GF-D8 (cell line): Measurements from ENCODE around the gene MEIS2.

Experiments
- DNase-seq: peaks from one replicate; lab custom pipeline; 2025; lab: John Stamatoyannopoulos, UW

The MEIS2 gene

DNA sequence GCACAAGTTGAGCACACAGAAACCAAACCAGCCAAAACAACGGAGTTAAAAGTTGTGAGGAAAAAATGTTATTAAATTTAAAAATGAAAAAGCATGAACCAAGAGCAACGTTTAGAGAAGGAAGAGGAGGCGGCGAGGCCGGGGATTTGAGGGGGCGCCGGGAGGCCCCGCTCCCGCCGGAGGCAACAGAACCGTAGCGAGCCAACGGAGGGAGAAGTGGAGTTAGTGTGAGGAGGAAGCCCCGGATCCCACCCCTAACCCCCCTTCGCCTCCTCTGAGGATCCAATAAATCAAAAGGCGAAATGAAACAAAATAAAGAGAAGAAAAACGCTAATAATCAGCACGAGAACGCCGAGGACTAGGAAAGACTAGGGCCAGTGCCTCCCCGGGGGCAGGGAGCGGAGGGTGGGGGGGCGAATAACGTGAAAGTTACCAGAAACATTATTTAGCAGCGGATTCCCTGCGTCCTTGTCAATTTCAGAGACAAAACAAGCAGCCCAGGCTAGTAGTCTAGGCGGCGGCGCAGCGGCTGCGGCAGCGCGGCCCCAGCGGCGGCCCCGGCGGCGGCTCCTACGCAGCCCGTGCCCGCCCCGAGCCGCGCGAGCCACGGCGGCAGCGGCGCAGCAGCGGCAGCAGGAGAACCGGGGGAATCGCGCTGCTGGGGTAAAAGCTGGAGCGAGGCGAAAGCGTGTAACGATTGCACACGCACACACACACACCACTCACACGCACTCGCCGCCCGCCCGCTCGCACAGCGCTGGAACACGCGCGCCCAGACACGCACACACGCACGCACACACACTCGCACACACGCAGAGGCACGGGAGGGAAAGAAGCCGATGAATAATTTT lies 1.7 kb downstream of the MEIS2 start:
- DNase-seq: no peak

DNA sequence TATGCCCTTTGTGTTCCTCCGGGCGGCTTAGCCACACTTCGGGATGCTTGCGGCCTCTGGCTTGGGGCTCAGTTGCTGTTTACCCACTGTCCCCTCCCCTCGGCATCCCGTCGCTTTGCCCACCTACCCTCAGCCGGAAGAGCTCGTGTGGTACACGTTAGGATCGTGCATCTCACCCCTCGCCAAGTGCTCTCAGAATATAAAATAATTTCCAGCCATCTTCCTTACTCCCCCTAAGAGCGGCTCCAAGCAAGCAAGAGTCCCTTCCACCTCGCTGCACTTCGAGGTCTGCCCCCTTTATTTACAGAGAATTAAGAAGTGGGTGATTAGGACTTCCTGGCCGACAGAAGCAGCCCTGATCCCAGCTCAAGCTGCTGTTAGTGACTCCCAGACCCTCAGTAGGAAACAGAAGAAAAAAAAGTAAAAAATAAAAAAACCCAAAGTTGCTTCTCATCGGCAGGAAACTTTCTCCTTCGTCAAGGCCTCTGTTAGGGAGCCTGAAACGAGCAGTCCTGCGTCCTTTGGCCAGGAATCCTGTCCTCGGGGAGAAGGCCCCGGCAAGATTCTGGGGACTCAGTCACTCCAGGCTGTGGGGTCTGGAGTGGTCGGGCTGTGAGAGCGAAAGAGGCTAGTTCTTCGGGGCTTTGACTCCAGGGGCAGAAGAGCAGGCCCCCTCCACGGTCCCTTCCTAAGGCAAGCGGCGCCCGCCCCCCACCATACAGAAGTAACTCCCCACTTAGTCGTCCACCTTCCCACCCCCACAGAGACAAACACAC lies 3.0 kb downstream of the MEIS2 start:
- DNase-seq: no peak

DNA sequence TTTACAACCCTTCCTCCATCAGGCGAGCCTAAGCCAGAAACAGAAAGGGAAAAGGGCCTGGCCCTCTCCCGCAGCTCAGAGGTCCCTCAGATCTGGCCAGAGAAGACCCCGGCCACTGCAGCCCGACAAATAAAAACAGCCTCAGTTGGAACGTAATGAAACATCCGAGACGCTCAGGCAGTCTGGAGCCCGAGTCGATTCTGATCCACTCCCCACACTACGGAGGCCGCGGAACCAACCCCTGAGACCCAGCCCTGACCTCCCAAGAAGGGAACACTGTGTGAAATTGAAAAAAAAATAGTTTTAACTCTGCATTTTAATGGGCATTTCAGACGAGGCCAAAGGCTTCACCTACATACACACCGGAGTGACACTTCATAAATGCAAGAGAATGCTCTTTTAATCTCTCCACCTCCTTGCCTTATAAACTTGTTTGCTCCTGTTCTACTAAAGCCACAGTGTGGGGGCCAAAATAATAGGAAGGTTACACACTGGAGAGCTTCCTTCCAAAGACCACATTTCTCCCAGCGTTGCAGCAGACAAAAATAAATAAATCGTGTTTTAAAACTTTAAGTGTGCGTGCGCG lies 3.7 kb downstream of the MEIS2 start:
- no peak for DNase-seq

DNA sequence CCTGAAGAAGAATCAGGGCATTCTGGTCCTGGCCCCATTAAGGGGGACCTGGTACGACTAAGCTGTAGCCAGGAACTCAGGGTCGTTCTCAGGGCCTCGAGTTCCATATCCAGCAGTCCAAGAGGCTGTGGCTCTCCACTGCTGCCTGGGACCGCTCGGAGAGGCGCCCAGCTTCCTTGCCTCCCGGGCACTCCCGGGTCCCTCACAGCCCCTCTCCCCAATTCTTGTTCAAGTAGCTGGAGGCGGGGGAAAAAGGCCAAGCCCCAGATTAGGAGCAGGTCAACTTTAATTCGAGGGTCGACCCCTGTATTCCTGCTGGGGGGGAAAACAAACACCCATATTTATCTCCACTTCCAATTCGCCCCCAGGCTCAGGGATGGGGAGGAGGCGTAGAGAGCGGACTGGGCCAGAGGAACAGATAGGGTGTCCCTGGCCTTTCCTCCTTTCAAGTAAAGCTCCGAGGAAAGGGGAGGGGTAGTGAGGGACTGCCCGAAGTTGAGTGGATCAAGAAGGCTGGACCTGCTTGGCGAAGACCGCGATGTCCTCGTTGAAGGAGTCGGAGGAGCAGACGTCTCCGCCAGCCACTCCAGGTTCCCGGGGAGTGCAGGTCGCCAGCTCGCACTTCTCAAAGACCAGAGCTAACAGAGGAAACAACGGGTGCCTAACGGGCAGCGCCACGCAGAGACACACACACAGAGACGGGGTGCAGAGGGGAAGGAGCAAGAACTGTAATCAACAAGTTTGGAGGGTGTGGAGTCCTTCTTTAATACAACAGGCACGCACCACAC lies 4.4 kb downstream of the MEIS2 start:
- DNase-seq: no peak

DNA sequence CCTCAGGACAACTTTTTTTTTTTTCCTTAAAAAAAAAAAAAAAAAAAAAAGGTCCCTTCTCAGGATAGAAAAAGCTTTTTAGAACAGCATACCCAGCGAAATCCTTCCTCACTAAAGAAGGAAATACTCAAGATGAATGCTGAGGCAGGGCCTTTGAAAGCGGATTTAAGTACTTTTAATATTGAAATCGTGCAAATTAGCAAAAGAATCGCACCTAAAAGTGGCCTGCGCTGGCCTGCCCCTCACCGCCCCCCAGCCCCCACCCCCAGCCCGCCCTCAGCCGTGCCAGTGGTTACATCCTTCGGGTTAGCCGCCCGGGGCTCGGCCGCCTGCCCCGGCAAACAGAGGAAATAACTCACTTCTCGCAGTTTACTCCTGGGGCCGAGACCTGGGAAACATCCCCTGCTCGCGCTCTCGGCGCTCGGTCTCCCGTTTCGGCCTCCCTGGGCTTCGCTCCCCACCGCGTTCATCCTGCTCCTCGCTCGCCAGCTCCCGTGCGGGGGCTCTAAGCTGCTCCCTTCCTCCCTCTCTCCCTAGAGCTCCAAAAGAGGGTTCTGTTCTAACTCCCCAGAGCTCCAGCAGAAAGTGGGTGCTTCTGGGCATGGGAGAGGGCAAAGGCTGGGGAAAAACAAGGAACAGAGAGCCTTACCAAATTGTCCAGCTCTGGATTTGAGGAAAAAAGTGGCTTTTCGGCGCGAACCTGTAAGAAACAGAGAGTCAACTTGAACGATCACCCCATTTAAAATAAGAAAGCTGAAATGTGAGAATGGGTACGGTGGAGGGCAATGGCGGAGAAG lies 5.2 kb downstream of the MEIS2 start:
- DNase-seq: no peak

- DNase-seq: no peak
These were observed 5.9 kb downstream of the MEIS2 start for GRCh38 chr15:37094333-37094914.

GRCh38 chr15:37093480-37094332 lies 6.6 kb downstream of the MEIS2 start:
- no peak for DNase-seq

DNA sequence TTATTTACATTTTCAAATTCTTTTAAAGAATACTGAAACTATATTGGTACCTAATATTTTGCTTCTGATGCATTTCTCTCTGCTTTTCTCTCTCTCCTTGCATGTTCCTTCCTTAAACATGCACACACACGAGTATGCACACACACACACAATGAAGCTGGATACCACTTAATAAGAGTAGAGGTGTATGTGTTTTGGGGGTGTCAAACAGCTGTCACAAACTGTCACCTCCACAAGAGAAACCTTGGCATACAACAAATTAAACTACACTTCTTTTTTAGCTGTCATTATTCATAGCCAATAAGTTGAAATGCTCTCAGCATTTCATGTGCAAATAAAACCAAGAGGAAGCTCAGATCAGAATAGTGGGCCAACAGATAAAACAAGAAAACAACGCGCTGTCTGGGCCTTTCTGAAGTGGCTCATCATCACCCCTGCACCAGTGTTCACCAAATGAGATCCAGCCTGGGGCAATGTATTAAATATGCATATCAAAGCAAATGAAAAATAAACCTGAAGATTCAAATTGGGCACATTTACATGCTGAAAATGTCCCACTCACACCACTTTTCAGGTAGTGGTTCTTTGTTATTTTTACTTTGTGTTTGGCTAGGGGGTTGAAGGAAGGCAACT lies 9.7 kb downstream of the MEIS2 start:
- no peak for DNase-seq

- no peak for DNase-seq
These were observed 11.9 kb downstream of the MEIS2 start for GRCh38 chr15:37088436-37088835.

DNA sequence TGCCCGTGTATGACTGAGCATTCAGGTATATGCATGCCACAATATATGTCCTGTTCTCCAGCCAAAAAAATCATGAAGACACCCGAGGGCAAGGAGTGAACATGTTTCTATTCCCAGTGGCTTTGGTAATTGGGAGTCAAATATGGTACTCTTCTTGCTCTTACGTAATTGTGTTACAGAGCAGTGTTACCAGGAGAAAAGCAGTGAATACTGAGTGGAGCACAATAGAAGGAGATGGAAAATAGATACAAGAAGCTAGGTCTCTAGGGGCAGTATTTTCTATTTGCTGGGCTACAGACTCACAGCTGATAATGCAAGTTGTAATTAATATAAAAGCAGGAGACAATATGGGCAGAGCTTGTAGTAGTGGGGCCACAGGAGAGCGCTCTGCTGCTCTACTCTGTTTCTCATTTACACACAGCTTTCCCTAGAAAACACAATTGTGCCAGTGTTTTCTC lies 13.2 kb downstream of the MEIS2 start:
- DNase-seq: no peak

DNA sequence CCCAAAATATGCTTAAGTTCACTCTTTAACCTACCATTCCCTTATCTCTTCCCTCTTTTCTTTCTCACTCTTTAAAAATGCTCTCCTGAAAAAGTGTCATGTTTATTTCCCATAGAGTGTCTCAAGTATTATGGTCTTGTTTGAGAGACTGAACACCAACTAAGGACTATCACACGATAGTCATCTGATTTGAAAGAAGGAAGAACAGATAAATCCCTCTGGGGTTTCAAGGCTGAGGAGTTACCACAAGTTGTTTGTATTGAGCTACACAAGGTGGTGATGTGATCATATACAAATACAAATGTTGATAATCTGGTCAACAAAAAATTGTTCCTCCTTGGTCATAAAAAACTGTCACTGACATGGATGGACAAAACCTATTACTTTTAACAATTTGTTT lies 13.8 kb downstream of the MEIS2 start:
- DNase-seq: no peak

DNA sequence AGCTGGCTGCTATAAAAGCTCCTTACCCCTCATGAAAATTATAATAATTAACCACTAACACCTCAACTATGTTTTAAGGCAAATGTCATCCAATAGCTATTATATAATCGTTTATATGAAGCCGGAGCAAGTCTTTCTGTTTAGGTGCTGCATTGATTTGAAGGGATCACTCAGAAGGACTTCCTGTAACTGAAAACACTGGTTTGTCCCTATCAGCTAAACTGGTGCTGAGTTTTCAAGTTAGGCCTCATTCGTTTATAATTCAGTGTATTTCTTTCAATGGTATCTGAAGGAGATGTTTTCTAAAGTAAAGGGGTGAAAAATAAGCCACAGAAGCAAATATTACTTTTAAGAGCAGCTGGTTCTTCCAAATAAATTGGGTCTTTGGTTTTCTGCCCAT lies 14.2 kb downstream of the MEIS2 start:
- DNase-seq: no peak

- no peak for DNase-seq
These were observed 15.7 kb downstream of the MEIS2 start for GRCh38 chr15:37084602-37085001.

DNA sequence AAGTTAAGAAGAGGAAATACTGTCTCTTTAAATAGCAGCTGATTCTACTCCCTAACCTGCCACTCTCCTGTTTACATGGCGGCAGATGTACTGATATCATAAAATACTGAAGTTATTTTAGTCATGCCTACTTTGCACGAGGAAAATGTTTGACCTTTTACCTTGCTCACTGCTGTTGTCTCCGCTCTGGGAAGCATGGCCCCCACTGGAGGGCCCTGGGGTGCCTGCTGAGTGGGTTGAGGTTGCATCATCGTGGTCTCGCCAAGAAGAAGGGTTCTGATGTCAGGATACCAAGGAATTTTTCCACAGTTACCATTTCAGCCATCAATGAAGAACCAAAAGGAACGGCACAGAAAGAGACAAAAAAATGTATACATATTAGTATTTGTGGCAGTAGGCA lies 16.7 kb downstream of the MEIS2 start:
- no peak for DNase-seq

DNA sequence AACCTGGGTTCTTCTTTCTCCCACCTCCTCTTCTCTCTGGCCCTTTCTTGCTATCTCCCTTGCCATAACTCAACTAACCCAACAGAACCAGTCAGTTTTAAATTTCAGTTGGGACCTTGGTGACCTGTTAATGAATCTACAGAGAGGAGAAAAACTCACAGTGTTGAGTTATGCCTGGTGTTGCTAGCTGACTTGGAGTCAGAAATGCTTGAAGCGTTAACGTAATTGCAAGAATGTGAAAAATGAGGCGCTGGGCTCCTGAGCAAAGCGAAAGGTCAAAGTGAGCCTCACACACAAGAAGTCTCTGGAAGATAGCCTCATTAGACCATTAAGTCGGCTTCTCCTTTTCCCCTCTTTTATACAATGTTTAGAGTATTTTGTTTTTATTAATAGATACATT lies 18.4 kb downstream of the MEIS2 start:
- DNase-seq: no peak

DNA sequence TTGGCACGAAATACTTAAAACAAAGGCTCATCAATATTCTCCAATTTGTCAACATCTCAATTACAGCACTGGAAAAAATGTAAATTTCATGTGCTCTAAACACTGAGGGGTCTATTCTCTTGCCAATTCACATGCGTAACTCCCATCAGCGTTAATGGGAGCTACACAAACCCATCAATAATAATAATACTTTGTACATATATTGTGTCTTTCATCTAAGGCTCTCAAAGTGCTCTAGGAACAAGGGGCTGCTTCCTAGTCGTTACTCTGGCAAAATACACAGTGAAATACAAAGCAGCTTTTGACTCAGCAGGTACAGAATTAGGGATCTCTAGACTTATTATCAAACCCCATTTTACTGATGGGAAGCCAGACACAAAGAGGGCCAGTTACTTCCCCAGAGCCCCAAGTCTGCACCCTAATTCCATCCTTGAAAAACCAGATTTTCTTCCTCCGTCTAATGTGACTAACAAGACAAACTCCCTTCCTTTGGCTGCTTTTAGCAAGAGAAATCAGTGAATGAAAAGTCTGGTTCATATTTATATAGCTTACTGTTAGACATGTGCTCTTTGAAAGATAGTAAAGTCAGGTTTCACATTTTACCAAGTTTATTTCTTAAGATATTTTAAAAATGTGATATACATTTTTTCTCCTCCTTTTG lies 20.0 kb downstream of the MEIS2 start:
- no peak for DNase-seq

- DNase-seq: no peak
These were observed 20.6 kb downstream of the MEIS2 start for GRCh38 chr15:37079726-37080125.

GRCh38 chr15:37078566-37078965 lies 21.8 kb downstream of the MEIS2 start:
- no peak for DNase-seq
